HEK293T (cell line): ENCODE results near the gene POTEF.
"Not testable (repeated sequence)": the region's sequence is repeated elsewhere in the genome, so short reads cannot be mapped to it uniquely, and the experiment has no call there.

Source experiments
- CTCF ChIA-PET: fragments of 350-600 bp; formaldehyde crosslinking; extraction: SDS; loops from one replicate; lab custom pipeline; 2021; ENCODE audit warnings: antibody characterized with exemption, inconsistent platforms; lab: Yijun Ruan, JAX
- POLR2A ChIA-PET: fragments of 350-600 bp; formaldehyde crosslinking; extraction: SDS; loops from one replicate; lab custom pipeline; 2020; ENCODE audit warnings: antibody characterized with exemption, inconsistent platforms; lab: Yijun Ruan, JAX
- DNase-seq: peaks from one replicate; pipeline ENCODE4 v3.0.0; 2012; ENCODE audit warnings: mixed read lengths; ENCODE audit errors: extremely low spot score
- ARNT ChIP-seq: fragments of 450-650 bp; IDR thresholded peaks from 2 replicates; pipeline ENCODE4 v1.6.1; 2017; ENCODE audit warnings: mild to moderate bottlenecking
- BHLHE40 ChIP-seq: fragments of 450-650 bp; IDR thresholded peaks from 2 replicates; pipeline ENCODE4 v1.6.1; 2016; ENCODE audit warnings: mild to moderate bottlenecking, moderate library complexity, borderline replicate concordance
- CTBP1 ChIP-seq: fragments of 450-650 bp; IDR thresholded peaks from 2 replicates; pipeline ENCODE4 v1.6.1; 2016; ENCODE audit warnings: borderline replicate concordance
- ELF4 ChIP-seq: fragments of 450-650 bp; IDR thresholded peaks from 2 replicates; pipeline ENCODE4 v1.6.1; 2017; ENCODE audit warnings: antibody characterized with exemption
- FOXA1 ChIP-seq: fragments of 450-650 bp; IDR thresholded peaks from 2 replicates; pipeline ENCODE4 v1.6.1; 2016; ENCODE audit warnings: mild to moderate bottlenecking
- FOXK2 ChIP-seq: fragments of 450-650 bp; IDR thresholded peaks from 2 replicates; pipeline ENCODE4 v1.6.1; 2016; ENCODE audit warnings: mild to moderate bottlenecking
- FOXM1 ChIP-seq: fragments of 450-650 bp; IDR thresholded peaks from 2 replicates; pipeline ENCODE4 v1.6.1; 2017; ENCODE audit warnings: mild to moderate bottlenecking, borderline replicate concordance
- HDGF ChIP-seq: fragments of 450-650 bp; IDR thresholded peaks from 2 replicates; pipeline ENCODE4 v1.6.1; 2017; ENCODE audit warnings: antibody characterized with exemption, borderline replicate concordance
- L3MBTL2 ChIP-seq: fragments of 450-650 bp; conservative IDR thresholded peaks from 2 replicates; pipeline ENCODE4 v1.6.1; 2016; ENCODE audit warnings: mild to moderate bottlenecking
- LEF1 ChIP-seq: fragments of 450-650 bp; IDR thresholded peaks from 2 replicates; pipeline ENCODE4 v1.6.1; 2017; ENCODE audit warnings: mild to moderate bottlenecking, borderline replicate concordance
- NFRKB ChIP-seq: fragments of 450-650 bp; IDR thresholded peaks from 2 replicates; pipeline ENCODE4 v1.6.1; 2016; ENCODE audit warnings: mild to moderate bottlenecking, moderate library complexity
- PKNOX1 ChIP-seq: fragments of 450-650 bp; IDR thresholded peaks from 2 replicates; pipeline ENCODE4 v1.6.1; 2016
- SP1 ChIP-seq: fragments of 450-650 bp; IDR thresholded peaks from 2 replicates; pipeline ENCODE4 v1.6.1; 2017
- SUZ12 ChIP-seq: fragments of 450-650 bp; IDR thresholded peaks from 2 replicates; pipeline ENCODE4 v1.6.1; 2016; ENCODE audit warnings: mild to moderate bottlenecking
- TARDBP ChIP-seq: fragments of 450-650 bp; IDR thresholded peaks from 2 replicates; pipeline ENCODE4 v1.6.1; 2016
- ZNF384 ChIP-seq: fragments of 450-650 bp; IDR thresholded peaks from 2 replicates; pipeline ENCODE4 v1.6.1; 2016

The POTEF gene

GRCh38 chr2:130129120-130129829 is at the start of gene POTEF:
Gene POTEF, minus strand, starts transcription at chr2:130129222. Its CDS starts 8,707 bp downstream, at chr2:130120515.
- POLR2A ChIA-PET, CTCF ChIA-PET, DNase-seq: not testable (repeated sequence)

GRCh38 chr2:130174866-130175265 is 45.8 kb upstream of the POTEF start:
- CTCF ChIA-PET, POLR2A ChIA-PET, DNase-seq: not testable (repeated sequence)

- DNase-seq = no peak
- ChIA-PET POLR2A (no interaction called here), CTCF (interaction anchor here (0.6 kb wide), 1 partner anchor 141 kb away, joined by 3 read pairs; no protein-coding TSS in a partner anchor)
- TF ChIP-seq PKNOX1 = no peak
- no peak for TF ChIP-seq ARNT
- TF ChIP-seq ELF4 = no peak
- no peak for TF ChIP-seq FOXA1
- TF ChIP-seq ZNF384 = no peak
- TF ChIP-seq CTBP1 = no peak
- no peak for TF ChIP-seq SP1
- TF ChIP-seq HDGF = no peak
- no peak for TF ChIP-seq LEF1
- no peak for TF ChIP-seq BHLHE40
- no peak for TF ChIP-seq L3MBTL2
- no peak for TF ChIP-seq FOXM1
- no peak for TF ChIP-seq TARDBP
- no peak for TF ChIP-seq SUZ12
- TF ChIP-seq NFRKB = no peak
- no peak for TF ChIP-seq FOXK2
These were observed 40.9 kb upstream of the POTEF start for GRCh38 chr2:130169896-130170295.

DNA sequence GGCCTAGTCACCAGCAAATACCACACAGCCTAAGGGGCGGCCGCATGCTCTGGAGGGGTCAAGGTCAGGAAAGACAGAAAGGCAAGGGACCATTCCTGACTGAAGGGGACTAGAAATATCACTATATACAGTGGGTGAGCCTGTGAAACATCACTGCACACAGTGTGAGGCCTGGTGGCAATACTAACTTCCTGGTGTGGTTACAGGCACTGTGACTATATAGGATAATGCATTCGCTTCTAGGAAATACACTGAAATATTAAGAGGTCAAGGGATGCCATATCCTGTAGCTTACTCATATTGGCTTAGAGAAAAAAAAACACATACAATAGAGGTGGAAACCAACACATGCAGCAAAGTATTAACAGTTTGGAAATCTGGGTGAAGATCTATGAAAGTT is 40.1 kb upstream of the POTEF start:
- POLR2A ChIA-PET, DNase-seq, CTCF ChIA-PET: not testable (repeated sequence)

GRCh38 chr2:130166611-130167010 is 37.6 kb upstream of the POTEF start:
- CTCF ChIA-PET = not testable (repeated sequence)

GRCh38 chr2:130165293-130166016 is 36.4 kb upstream of the POTEF start:
- DNase-seq = no peak
- CTCF ChIA-PET = no interaction called here
- TF ChIP-seq LEF1 (no peak), FOXK2 (no peak), BHLHE40 (no peak), CTBP1 (no peak), TARDBP (no peak), FOXM1 (no peak), PKNOX1 (no peak), ARNT (no peak), ELF4 (no peak), ZNF384 (no peak), SUZ12 (no peak), FOXA1 (no peak)
- POLR2A ChIA-PET = no interaction called here

More at GRCh38 chr2:130166611-130167010, 37.6 kb upstream of the POTEF start:
- POLR2A ChIA-PET, DNase-seq: not testable (repeated sequence)

- POLR2A ChIA-PET = no interaction called here
These were observed 33.9 kb upstream of the POTEF start for GRCh38 chr2:130162968-130163367.

DNA sequence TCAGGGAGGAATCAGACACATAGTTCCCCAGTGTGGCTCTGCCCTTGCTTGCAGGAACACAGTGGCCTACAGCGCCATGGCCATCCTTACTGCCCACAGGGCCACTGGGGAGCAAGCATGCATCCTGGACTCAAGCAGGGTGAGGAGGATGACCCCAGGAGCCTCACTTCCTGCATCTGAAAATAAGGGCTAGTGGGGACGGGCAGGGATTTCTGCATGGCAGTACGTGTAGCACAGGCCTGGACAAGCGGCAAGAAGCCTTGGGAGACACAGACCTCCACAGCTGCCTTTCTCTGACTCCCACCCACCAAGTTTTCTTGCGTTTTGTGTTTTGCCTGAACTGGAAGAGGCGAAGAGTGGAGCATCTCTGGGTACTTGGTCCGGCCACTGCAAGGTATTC is 33.5 kb upstream of the POTEF start:
- DNase-seq, POLR2A ChIA-PET, CTCF ChIA-PET: not testable (repeated sequence)

More at GRCh38 chr2:130162968-130163367, 33.9 kb upstream of the POTEF start:
- CTCF ChIA-PET = no interaction called here
- no peak for DNase-seq
- TF ChIP-seq LEF1 (no peak), FOXK2 (no peak), FOXM1 (no peak), ELF4 (no peak), ARNT (no peak), L3MBTL2 (no peak), SUZ12 (no peak), NFRKB (no peak), SP1 (no peak), BHLHE40 (no peak), PKNOX1 (no peak), TARDBP (no peak), ZNF384 (no peak), CTBP1 (no peak), FOXA1 (no peak), HDGF (no peak)

DNA sequence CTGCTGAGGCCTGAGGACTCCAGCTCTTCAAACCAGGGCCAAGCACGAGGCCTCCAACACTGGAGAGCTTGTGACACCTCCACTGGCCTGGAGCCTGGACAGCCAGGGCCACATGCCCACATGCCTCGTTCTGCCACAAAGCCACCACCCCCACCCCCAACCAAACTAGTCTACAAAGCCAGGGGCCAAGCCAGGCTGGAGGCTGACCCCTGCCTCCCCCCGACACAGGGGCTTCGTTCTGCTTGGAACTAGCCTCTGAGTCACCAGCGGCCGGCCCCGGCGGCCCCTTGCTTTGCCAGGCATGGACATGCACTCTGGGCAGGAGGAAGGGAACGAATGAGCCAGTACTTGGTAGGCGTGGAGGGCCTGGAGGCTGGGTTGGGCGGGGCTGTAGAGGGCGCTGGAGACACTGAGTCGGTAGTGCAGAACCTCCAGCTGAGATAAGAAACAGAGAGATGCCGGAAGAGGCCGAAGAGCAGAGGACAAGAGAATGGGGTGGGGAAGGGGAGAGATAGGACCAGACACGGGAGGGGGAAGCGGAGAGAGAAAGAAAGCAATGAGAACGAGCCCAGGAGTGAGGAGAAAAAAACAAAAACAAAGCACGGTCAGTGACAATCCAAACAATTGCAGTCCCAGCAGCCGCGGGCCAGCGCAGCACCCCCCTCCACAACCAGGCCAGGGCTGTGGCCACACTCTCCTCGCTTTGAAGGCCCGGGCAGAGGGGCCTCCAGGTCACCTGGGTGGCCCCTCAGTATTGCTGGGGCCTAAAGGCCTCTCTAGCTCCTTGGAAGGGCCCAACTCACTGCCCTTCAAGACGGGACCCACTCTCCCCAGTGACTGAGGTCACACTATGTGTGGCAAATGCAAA is 32.0 kb upstream of the POTEF start:
- POLR2A ChIA-PET, CTCF ChIA-PET, DNase-seq: not testable (repeated sequence)
